K562 (cell line): Measurements from ENCODE around the gene DNAH17.

Experiments used
- KDM1A ChIP-seq, 2 experiments: fragments of 450-650 bp; IDR thresholded peaks; 2 replicates each; pipeline ENCODE4 v1.6.1; 2016; ENCODE audit warnings: mild to moderate bottlenecking in 2 of 2
- THAP7 ChIP-seq: fragments of 250-450 bp; sonication (Bioruptor Pico); IDR thresholded peaks from 2 replicates; pipeline ENCODE4 v1.5.0; 2021
- U2AF2 ChIP-seq: fragments of 200-400 bp; formaldehyde crosslinking; optimal IDR thresholded peaks from 2 replicates; pipeline ENCODE3; 2017; ENCODE audit warnings: low read depth, mild to moderate bottlenecking, low read length
- ZBTB1 ChIP-seq: sonication (generic); formaldehyde crosslinking; IDR thresholded peaks from 2 replicates; pipeline ENCODE4 v1.8.1; 2023; ENCODE audit warnings: missing genetic modification reagents, low read depth, mild to moderate bottlenecking, borderline replicate concordance
- ZNF217 ChIP-seq: sonication (generic); formaldehyde crosslinking; IDR thresholded peaks from 2 replicates; pipeline ENCODE4 v1.8.0; 2022; ENCODE audit warnings: mild to moderate bottlenecking, missing genetic modification reagents

GRCh38 chr17:78387977-78388941 is 188.9 kb downstream of the DNAH17 start:
- TF ChIP-seq KDM1A (IDR thresholded peaks at IDR 0.05) = no peak
- no peak for TF ChIP-seq ZBTB1 (CRISPR knock-in tag)
- TF ChIP-seq ZNF217 = no peak
- no peak for TF ChIP-seq U2AF2
- no peak for TF ChIP-seq THAP7 (CRISPR knock-in tag)
